GM19468 (cell line): ENCODE measurements around the gene FBXO38.

ENCODE experiments used
- ATAC-seq: cut with Tn5 transposase; IDR thresholded peaks from one replicate; pipeline ENCODE4 v1.9.1; 2021; ENCODE audit warnings: mild to moderate bottlenecking, moderate library complexity, moderate number of reproducible peaks; ENCODE audit not compliant: unreplicated experiment; ENCODE audit errors: extremely low read depth

The FBXO38 gene

DNA sequence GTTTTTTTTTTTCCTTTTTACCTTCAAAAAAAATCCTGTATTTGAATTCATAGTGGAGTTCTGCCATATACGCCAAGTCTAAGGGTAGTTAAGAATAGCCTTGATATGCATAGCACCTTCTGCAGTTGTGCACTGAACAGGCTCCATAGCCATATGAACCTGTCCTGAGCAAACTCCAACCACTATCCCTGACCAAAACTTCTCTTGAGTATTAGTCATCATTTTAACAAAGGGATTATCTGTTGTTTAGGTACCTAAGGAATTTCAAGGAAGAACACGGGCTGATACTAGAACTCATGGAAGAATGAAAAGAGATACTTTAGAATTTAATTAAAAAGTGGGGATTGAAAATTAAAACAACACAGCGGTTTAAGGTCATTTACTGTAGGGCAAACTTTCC lies 1.9 kb upstream of the FBXO38 start:
- no peak for ATAC-seq

GRCh38 chr5:148382961-148383360 lies 797 bp upstream of the FBXO38 start:
- ATAC-seq: no peak

- no peak for ATAC-seq
Measured at GRCh38 chr5:148384380-148384737, 601 bp downstream of the FBXO38 start.

- no peak for ATAC-seq
Measured at GRCh38 chr5:148385094-148385493, 1.3 kb downstream of the FBXO38 start.

- ATAC-seq: no peak
Measured at GRCh38 chr5:148386041-148386440, 2.3 kb downstream of the FBXO38 start.

- no peak for ATAC-seq
Measured at GRCh38 chr5:148387325-148387724, 3.6 kb downstream of the FBXO38 start.

DNA sequence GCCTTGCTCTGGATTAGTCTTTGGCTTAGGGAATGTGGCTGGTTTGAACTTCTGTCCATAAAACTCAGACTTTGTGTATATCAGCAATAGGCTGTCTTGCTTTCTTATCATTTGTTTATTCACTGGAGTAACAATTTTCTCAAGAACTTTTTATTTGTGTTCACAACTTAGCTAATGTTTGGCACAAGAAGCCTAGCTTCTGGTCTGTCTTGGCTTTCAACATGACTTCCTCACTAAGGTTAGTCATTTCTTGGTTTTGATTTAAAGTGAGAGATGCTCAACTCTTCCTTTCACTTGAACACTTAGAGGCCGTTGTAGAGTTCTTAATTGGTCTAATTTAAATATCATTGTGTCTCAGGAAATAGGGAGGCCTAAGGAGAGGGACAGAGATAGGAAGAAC lies 4.9 kb downstream of the FBXO38 start:
- no peak for ATAC-seq

DNA sequence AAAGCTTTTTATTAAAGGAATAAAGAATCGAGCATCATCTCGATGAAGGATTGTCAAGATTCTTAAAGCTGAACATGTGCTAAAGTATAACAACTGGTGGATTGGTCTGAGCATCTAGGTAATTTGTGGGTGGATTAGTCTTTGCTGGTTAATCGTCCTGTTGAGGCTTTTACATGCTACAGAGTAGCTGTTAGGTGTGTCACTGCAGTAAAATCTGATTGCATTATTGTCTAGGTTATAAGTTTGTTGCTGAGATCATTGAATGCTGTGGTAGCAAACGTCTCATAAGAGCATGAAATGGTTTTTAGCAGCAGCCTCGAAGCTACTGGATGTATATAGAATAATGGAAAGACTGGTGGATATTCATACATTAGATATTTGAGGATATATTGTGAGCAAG lies 7.2 kb downstream of the FBXO38 start:
- ATAC-seq: no peak

- no peak for ATAC-seq
Measured at GRCh38 chr5:148391422-148391821, 7.7 kb downstream of the FBXO38 start.

DNA sequence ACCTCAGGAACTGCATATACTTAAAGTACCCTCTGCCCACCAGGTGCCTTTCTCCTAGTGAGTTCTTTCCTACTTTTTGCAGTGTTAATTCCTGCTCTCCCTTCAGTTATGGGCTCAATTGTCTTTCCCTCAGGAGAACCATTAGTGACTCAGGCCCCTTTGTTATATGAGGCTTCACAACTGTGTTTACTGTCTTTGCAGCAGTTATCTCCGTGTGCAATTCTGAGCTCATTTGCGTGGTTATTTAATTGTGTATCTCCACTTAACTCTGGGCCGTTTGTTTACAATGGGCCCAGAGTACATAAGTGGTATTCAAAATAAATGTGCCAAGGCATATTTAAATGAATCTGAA lies 9.6 kb downstream of the FBXO38 start:
- ATAC-seq: no peak

DNA sequence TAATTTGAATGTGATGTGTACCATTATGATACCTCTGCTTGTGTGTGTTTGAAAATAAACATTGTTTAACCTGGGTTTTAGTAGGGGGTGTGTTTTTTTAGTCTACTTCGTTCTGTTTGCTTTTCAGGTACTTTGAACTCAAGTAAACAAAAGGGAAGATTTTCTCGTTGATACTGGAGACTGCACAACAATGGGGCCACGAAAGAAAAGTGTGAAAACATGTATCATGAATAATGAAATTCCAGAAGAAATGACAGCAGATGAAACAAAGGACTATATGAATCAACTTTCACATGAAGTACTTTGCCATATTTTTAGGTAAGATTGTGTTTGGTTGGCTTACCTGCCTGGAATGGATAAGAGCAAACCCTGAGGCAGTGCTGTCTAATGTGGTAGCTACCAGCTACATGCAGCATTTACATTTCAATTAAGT lies 10.8 kb downstream of the FBXO38 start:
- no peak for ATAC-seq

DNA sequence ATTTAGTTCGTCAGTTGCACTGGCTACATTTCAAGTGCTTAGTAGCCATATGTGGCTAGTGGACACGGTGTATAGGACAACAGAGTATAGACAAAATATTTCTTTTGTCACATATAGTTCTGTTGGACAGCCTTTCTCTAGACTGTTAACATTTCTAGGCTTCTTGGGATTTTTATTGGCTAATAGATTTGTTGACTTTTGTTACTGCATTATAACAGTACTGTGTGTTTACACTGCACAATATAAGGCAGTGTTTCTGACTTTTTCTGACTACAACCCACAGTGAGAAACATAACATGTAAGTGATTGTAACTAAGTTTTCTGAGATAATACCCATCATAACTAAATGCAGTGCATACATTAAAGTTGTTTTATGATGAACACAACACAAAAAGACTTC lies 11.3 kb downstream of the FBXO38 start:
- ATAC-seq: no peak

- no peak for ATAC-seq
Measured at GRCh38 chr5:148397968-148398595, 14.3 kb downstream of the FBXO38 start.

GRCh38 chr5:148398698-148399121 lies 15.0 kb downstream of the FBXO38 start:
- no peak for ATAC-seq

GRCh38 chr5:148401604-148402003 lies 17.8 kb downstream of the FBXO38 start:
- no peak for ATAC-seq

DNA sequence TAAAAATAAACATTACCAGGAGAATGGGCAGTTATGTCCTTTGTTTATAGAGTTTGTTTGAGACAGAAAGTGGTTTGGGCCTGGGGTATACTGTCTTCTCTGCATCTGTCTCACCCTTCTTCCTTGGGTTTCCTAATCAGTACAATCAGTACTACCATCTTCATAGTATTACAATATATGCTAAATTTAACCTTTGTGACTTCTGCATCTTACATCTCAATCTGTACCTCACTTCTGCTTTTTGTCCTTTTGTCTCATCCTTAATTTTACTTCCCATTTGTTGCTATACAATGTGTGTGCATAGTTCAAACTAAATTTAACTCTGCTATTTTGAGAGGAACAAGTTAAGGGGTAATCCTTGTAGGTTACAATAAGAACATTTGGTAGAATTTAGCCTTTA lies 19.6 kb downstream of the FBXO38 start:
- peak; percentile 61 for ATAC-seq

- no peak for ATAC-seq
Measured at GRCh38 chr5:148406406-148406805, 22.6 kb downstream of the FBXO38 start.

GRCh38 chr5:148408092-148408491 lies 24.3 kb downstream of the FBXO38 start:
- no peak for ATAC-seq

DNA sequence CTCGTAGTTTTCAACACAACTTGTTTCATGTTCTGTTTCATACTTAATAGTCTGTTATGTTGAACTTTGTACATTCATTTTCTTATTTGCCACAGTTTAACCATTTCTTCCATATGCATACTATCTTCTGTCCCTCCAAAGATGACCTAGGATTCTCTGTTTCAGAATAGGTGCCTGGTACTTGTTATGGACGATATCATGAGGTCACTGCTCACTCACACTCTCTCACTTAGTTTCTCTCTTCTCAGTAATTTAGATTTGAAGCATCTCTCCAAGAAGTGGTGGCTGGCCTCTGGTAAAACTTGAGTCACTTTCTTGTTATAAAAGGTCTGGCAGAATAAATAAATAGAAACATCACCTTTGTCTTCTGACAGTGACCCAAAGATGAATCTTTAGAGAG lies 28.4 kb downstream of the FBXO38 start:
- ATAC-seq: no peak

DNA sequence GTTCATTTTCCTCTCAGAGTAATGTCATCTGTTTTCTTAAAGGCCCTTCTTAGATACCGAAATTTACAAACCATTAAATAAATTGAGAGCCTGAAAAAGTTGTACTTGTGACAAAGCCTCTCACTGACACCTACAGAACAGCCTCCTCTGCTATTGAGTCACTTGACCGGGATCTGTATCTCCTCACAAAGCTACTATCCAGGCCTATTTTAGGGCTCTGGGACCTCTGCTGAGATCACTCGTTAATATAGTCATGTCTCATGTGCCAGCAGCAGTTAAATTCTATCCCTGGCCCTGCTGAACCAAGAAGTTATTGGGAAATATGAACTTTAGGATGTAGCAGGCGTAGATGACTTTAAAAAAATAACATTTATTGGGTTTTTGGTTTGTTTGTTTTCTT lies 31.1 kb downstream of the FBXO38 start:
- ATAC-seq: no peak

DNA sequence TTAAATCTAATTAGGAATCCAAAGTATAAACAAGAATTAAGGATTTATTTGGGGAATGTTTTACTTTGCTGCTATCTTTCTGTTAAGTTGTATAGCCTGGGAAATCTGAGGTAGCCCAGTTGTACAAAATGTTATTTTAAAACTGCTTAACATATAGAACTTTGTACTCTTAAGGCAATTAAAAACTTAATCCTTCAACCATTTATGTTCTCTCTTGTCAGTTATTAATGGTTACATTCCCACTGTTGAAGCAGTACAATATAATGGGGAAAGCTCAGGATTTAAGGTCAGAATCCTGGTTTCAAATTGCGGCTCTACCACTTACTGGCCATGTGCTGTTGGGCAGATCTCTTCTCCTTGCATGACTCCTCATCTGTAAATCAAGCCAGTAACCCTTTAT lies 32.7 kb downstream of the FBXO38 start:
- no peak for ATAC-seq

DNA sequence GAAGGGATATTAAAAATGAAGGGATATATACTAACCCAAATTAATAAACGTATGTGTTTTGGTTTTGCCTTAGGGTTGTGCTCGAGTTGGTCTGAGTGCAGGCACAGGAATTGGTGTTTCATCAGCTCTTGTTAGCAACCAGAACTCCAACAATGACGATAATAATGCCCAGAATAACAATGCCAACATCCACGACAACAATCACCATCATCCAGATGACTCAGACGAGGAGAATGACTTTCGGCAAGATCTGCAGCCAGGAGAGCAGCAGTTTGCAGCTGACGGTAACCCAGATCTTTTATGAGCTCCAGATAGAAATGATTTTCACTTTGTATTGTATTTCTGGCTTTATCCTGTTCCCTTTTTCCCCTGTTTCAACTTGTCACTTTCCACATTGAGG lies 33.2 kb downstream of the FBXO38 start:
- no peak for ATAC-seq

DNA sequence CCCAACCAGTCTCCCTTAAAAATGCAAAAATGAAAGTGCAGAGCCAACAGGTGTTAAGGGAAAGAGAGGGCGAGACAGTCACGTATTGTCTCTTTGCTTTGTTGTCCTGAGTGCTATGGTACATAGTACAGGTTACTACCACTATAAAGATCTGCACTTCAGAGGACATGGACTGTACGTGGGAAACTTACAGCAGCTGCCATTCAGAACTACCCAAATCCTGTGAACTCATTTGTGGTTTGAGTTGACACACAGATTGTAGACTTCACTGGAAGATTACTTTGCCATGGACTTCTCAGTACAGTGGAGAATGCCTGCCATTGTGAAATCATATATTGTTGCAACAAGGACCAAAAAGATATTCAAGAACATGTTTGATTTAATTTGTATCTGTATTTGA lies 34.8 kb downstream of the FBXO38 start:
- ATAC-seq: no peak
